ENCODE measurements around the gene MIER2.
"Not testable (repeated sequence)": the region's sequence is repeated elsewhere in the genome, so short reads cannot be mapped to it uniquely, and the experiment has no call there.

The MIER2 gene

GRCh38 chr19:281156-281853, 63.3 kb downstream of the MIER2 start:
- DNase-seq: no peak

- DNase-seq: no peak
Observed at GRCh38 chr19:280541-281009, 64.0 kb downstream of the MIER2 start.

DNA sequence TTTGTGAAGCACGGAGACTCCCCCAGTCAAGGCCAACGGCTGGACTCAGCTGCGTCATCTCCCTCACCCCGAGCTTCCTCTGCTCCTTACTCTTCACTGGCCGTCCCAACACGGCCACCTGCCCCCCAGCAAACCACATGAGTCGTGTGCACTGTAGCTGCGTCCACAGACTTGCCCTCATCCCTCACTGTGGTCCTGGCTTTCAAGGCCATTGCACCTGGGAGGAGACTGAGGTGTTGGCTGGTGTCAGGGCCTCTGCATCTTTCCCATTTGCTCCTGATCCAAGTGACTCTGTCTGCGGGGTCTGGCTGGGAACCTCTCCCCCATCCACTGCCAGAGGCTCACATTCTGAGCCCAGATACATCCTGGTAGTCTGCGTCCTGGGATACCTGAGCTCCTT, 64.9 kb downstream of the MIER2 start:
- DNase-seq: no peak

- DNase-seq: no peak
Observed at GRCh38 chr19:279231-279630, 65.4 kb downstream of the MIER2 start.

GRCh38 chr19:277581-278165, 66.9 kb downstream of the MIER2 start:
- no peak for DNase-seq

DNA sequence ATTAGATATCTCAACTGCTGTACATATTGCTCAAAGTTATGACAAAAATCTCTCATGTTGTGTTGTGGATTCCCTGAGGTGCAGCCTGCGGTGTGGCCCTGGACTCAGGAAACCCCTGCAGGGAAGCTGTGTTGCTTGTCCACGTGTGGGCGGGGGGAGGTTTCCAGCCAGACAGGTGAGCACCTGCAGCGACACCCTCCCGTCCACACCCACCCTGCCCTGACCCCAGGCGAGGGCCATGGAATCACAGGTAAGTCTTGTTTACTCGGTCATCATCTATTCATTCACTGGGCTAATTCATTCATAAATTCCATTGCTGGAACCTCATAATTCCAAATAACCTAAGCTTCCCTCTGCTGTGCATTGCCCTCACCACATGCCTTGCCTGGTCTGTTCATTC, 67.5 kb downstream of the MIER2 start:
- no peak for DNase-seq

GRCh38 chr19:275958-276646, 68.5 kb downstream of the MIER2 start:
- DNase-seq: no peak

GRCh38 chr19:275000-275399, 69.6 kb downstream of the MIER2 start:
- no peak for DNase-seq

DNA sequence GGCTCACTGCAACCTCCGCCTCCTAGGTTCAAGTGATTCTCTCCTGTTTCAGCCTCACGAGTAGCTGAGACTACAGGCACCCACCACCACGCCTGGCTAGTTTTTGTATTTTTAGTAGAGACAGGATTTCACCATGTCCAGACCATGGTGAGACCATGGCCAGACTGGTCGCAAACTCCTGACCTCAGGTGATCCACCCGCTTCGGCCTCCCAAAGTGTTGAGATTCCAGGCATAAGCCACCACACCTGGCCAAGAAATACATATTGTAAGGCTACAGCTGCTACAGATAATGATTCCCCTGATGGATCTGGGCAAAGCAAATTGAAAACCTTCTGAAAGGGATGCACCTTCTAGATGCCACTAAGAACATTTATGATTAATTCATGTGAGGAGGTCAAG, 71.2 kb downstream of the MIER2 start:
- DNase-seq: no peak

GRCh38 chr19:271856-272255, 72.7 kb downstream of the MIER2 start:
- DNase-seq: no peak

GRCh38 chr19:270766-271318, 73.8 kb downstream of the MIER2 start:
- not testable (repeated sequence) for DNase-seq

DNA sequence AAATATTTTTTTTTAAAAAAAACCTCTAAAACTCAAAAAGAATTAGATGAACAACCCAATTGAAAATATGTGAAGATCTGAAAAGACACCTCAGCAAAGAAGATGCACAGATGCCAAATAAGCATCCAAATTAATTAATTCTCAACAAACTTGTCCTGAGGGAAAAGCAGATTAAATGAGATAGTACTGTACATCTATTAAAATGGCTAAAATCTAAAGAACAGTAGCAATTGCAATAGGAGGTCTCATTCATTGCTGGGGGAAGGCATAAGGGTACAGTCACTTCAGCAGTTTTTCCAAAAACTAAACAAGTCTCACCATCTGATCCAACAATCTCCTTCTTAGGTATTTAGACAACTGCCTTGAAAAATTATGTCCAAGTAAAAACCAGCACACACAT, 75.4 kb downstream of the MIER2 start:
- no peak for DNase-seq

- DNase-seq: no peak
Observed at GRCh38 chr19:262125-262524, 82.5 kb downstream of the MIER2 start.

DNA sequence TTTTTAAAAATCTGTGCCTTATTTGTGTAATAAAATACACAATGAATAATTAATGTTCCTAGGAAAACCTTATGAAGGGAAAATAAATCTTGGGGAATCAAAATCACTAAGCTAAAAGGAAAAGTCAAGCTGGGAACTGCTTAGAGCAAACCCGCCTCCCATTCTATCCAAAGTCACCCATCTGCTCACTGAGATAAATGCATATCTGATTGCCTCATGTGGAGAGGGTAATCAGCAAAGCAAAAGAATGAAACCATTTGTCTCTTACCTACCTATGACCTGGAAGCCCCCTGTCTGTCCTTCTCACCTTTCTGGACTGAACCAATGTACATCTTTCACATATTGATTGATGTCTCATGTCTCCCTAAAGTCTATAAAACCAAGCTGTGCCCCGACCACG, 87.8 kb downstream of the MIER2 start:
- DNase-seq: not testable (repeated sequence)

Measured in fibroblast of skin of right quadriceps (primary cell).